SK-N-SH (cell line): ENCODE measurements around the gene GRIK1. TPM values are rescaled to one million over a fixed set of nuclear protein-coding genes. Genes with fewer than 3 reads are reported as not detected.

Experiments
- CTCF ChIA-PET: fragments of 300-600, 350-600 bp; formaldehyde crosslinking; extraction: SDS; loops from one replicate; lab custom pipeline; 2021; lab: Yijun Ruan, JAX
- POLR2A ChIA-PET: fragments of 350-600 bp; sonication (Branson Sonifier 250); formaldehyde crosslinking; extraction: SDS; loops from one replicate; lab custom pipeline; 2020; ENCODE audit warnings: antibody characterized with exemption, inconsistent platforms; lab: Yijun Ruan, JAX
- DNase-seq: peaks from one replicate; pipeline ENCODE4 v3.0.0; 2012
- H2AFZ ChIP-seq: fragments of 200-600 bp; sonication (generic); 2 replicates; pipeline ENCODE4 v1.8.1; 2016; ENCODE audit warnings: antibody characterized with exemption, mild to moderate bottlenecking, low read depth
- H3F3A ChIP-seq: fragments of 200-600 bp; sonication (generic); replicated peaks from 2 replicates; pipeline ENCODE3; 2016; ENCODE audit warnings: antibody characterized with exemption, mild to moderate bottlenecking; ENCODE audit not compliant: insufficient read depth
- H3K27ac ChIP-seq, 2 experiments: fragments of 200-500 bp in 1 of 2; fragments of 200-600 bp in 1 of 2; sonication (Bioruptor generic) in 1 of 2; sonication (generic), shearing (Covaris generic) in 1 of 2; 2 replicates each; pipeline versions ENCODE4 v1.5.1 to v1.6.1; 2014 to 2016; ENCODE audit warnings: low read depth in 2 of 2, inconsistent platforms in 1 of 2, low read length in 1 of 2, mild to moderate bottlenecking in 1 of 2, mixed read lengths in 1 of 2
- H3K27me3 ChIP-seq: fragments of 200-600 bp; sonication (generic), shearing (Covaris generic); 2 replicates; pipeline ENCODE4 v1.6.1; 2016; ENCODE audit warnings: mixed run types; ENCODE audit not compliant: insufficient read depth
- H3K36me3 ChIP-seq, 2 experiments: fragments of 200-500 bp in 1 of 2; fragments of 200-600 bp in 1 of 2; sonication (Bioruptor generic) in 1 of 2; sonication (generic) in 1 of 2; replicated peaks in 1 of 2; 2 replicates each; pipeline versions ENCODE3 to v1.5.1; 2014 to 2016; ENCODE audit warnings: low read length in 1 of 2, mild to moderate bottlenecking in 1 of 2; ENCODE audit not compliant: insufficient read depth in 2 of 2, control insufficient read depth in 1 of 2
- H3K4me1 ChIP-seq, 2 experiments: fragments of 200-500 bp in 1 of 2; fragments of 200-600 bp in 1 of 2; sonication (Bioruptor generic) in 1 of 2; sonication (generic), shearing (Covaris generic) in 1 of 2; 2 replicates each; pipeline versions ENCODE4 v1.5.1 to v1.6.1; 2014 to 2016; ENCODE audit warnings: low read depth in 1 of 2, low read length in 1 of 2, mixed run types in 1 of 2; ENCODE audit not compliant: insufficient read depth in 2 of 2, control insufficient read depth in 1 of 2
- H3K4me2 ChIP-seq: fragments of 200-600 bp; sonication (generic), shearing (Covaris generic); 2 replicates; pipeline ENCODE4 v1.6.1; 2017; ENCODE audit warnings: mixed run types
- H3K4me3 ChIP-seq, 2 experiments: fragments of 200-500 bp in 1 of 2; fragments of 200-600 bp in 1 of 2; sonication (Bioruptor generic) in 1 of 2; sonication (generic), shearing (Covaris generic) in 1 of 2; 2 replicates each; pipeline versions ENCODE4 v1.5.1 to v1.8.1; 2014 to 2016; ENCODE audit warnings: low read depth in 2 of 2, inconsistent platforms in 1 of 2, low read length in 1 of 2, mild to moderate bottlenecking in 1 of 2, mixed read lengths in 1 of 2, moderate library complexity in 1 of 2
- H3K79me2 ChIP-seq: fragments of 200-600 bp; sonication (generic); 2 replicates; pipeline ENCODE4 v1.8.1; 2017; ENCODE audit warnings: mild to moderate bottlenecking; ENCODE audit not compliant: insufficient read depth
- H3K9ac ChIP-seq: fragments of 200-600 bp; sonication (generic); 2 replicates; pipeline ENCODE4 v1.6.1; 2017; ENCODE audit warnings: mixed run types
- H3K9me2 ChIP-seq: fragments of 200-600 bp; sonication (generic); 2 replicates; pipeline ENCODE4 v1.6.1; 2017; ENCODE audit warnings: mixed run types
- H3K9me3 ChIP-seq: fragments of 200-600 bp; sonication (generic); 2 replicates; pipeline ENCODE4 v1.6.1; 2017; ENCODE audit warnings: mixed run types, mild to moderate bottlenecking, moderate library complexity
- H4K20me1 ChIP-seq: fragments of 200-600 bp; sonication (generic); 2 replicates; pipeline ENCODE4 v1.6.1; 2017; ENCODE audit warnings: mild to moderate bottlenecking, mixed run types; ENCODE audit not compliant: insufficient read depth
- CHD2 ChIP-seq: fragments of 150-350 bp; IDR thresholded peaks from 2 replicates; pipeline ENCODE4 v1.6.1; 2018; ENCODE audit warnings: low read length; ENCODE audit not compliant: partially characterized antibody
- ELF1 ChIP-seq: IDR thresholded peaks from 2 replicates; pipeline ENCODE4 v1.4.0; 2012
- EP300 ChIP-seq, 2 experiments: IDR thresholded peaks; 2 replicates each; pipeline versions ENCODE4 v1.4.0 to v1.6.1; 2012; ENCODE audit warnings: borderline replicate concordance in 1 of 2, low read depth in 1 of 2, low read length in 1 of 2
- EZH2phosphoT487 ChIP-seq: fragments of 200-600 bp; sonication (generic); IDR thresholded peaks from 2 replicates; pipeline ENCODE4 v1.6.1; 2017; ENCODE audit warnings: low read depth, mixed run types, mild to moderate bottlenecking, antibody characterized with exemption, moderate library complexity, borderline replicate concordance
- FOXJ3 ChIP-seq: sonication (generic); formaldehyde crosslinking; IDR thresholded peaks from 2 replicates; pipeline ENCODE4 v1.5.1; 2020; ENCODE audit warnings: mild to moderate bottlenecking, missing genetic modification reagents
- GATA2 ChIP-seq: sonication (generic); formaldehyde crosslinking; IDR thresholded peaks from 2 replicates; pipeline ENCODE4 v1.5.0; 2020; ENCODE audit warnings: mild to moderate bottlenecking, missing genetic modification reagents
- JUND ChIP-seq: IDR thresholded peaks from 2 replicates; pipeline ENCODE4 v1.4.0; 2012
- MEF2A ChIP-seq: IDR thresholded peaks from 2 replicates; pipeline ENCODE4 v1.4.0; 2012; ENCODE audit warnings: low read depth, borderline replicate concordance
- MXI1 ChIP-seq: IDR thresholded peaks from 2 replicates; pipeline ENCODE4 v1.6.1; 2012; ENCODE audit warnings: mild to moderate bottlenecking, low read depth, low read length, improper control_type of control experiment
- NFIC ChIP-seq: IDR thresholded peaks from 2 replicates; pipeline ENCODE4 v1.4.0; 2012; ENCODE audit warnings: borderline replicate concordance
- POLR2AphosphoS5 ChIP-seq: IDR thresholded peaks from 2 replicates; pipeline ENCODE4 v1.6.1; 2012; ENCODE audit warnings: low read depth, low read length
- RFX5 ChIP-seq: IDR thresholded peaks from 2 replicates; pipeline ENCODE4 v1.6.1; 2012; ENCODE audit warnings: mild to moderate bottlenecking, improper control_type of control experiment, low read length
- RXRA ChIP-seq: IDR thresholded peaks from 2 replicates; pipeline ENCODE4 v1.4.0; 2012; ENCODE audit warnings: low read depth, mild to moderate bottlenecking, borderline replicate concordance
- SMC3 ChIP-seq: IDR thresholded peaks from 2 replicates; pipeline ENCODE4 v1.6.1; 2012; ENCODE audit warnings: low read depth, low read length, improper control_type of control experiment
- TEAD4 ChIP-seq: IDR thresholded peaks from 2 replicates; pipeline ENCODE4 v1.4.0; 2012; ENCODE audit warnings: mild to moderate bottlenecking, borderline replicate concordance; ENCODE audit not compliant: insufficient read depth
- YY1 ChIP-seq: IDR thresholded peaks from 2 replicates; pipeline ENCODE4 v1.4.0; 2012; ENCODE audit warnings: low read depth, mild to moderate bottlenecking
- WGBS: methylation state at CpG from one replicate; pipeline ENCODE4 v1.1.6; 2017; ENCODE audit warnings: low lambda C conversion rate; 5-methylcytosine and 5-hydroxymethylcytosine counted together
- polyA plus RNA-seq, 3 experiments: library from polyadenylated mRNA; depleted of rRNA; stranded (reverse); fragments of >200 nt; gene quantifications; 2 replicates each; pipeline ENCODE4 v1.2.3, GENCODE V29; 2012
- TF ChIP-seq, protein P1 (sequence below): fragments of 200-600 bp; sonication (generic); IDR thresholded peaks from 2 replicates; pipeline ENCODE4 v1.6.1; 2017; ENCODE audit warnings: antibody characterized with exemption, mild to moderate bottlenecking, moderate library complexity
- TF ChIP-seq, protein P2 (sequence below): fragments of 150-350 bp; IDR thresholded peaks from 2 replicates; pipeline ENCODE4 v1.6.1; 2017; ENCODE audit warnings: antibody characterized with exemption, low read length, low read depth, borderline replicate concordance
- TF ChIP-seq, protein P3 (sequence below): IDR thresholded peaks from 2 replicates; pipeline ENCODE4 v1.4.0; 2012; ENCODE audit warnings: low read depth
- TF ChIP-seq, protein P4 (sequence below): IDR thresholded peaks from 2 replicates; pipeline ENCODE4 v1.6.1; 2012; ENCODE audit warnings: mild to moderate bottlenecking, low read depth, low read length, moderate library complexity

Gene GRIK1
- polyA plus RNA-seq, 1 of the 3 experiments (the other 2 are of a cell fraction), result not detected

DNA sequence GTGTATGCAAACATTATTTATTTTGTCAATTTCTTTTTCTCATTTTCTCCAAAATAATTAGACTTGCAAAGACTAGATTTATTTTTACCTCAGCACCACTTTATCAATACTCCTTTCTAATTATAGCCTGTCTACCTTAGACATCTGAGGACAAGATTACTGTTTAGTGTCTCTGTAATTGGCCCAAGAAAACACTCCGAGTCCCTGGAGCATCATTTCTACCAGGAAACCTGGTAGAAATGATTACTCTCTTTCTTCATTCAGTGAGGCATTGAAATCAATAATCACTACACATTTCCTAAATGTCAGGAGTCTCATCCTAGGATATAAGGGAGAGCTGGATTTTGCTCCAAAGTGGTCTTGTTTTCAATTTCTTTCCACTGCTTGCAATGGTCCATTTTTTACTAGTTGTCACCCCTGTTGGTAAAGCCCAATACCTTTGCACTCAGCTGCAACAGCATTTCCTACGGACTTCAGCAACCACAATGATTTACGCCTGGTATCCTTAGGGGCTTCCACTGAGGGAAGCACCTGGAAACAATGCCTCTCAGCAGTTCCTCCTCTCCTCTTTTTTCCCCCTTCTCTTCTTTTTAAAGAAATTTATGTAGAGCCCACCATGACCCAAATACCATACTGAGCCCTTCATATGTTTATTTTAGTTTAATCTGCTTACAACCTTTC lies 64.6 kb downstream of the GRIK1 start:
- 16% methylated on average over 3 of the region's 3 CpGs for WGBS
- POLR2A ChIA-PET, result no interaction called here
- CTCF ChIA-PET, result interaction anchor here (0.8 kb wide), 1 partner anchor 9 kb away, joined by 3 read pairs; no protein-coding TSS in a partner anchor

More for the DNA sequence above, 64.6 kb downstream of the GRIK1 start:
- H3K9me2 ChIP-seq, result no peaks in the 10 kb centered on the region
- DNase-seq, result no peak
- H3K4me2 ChIP-seq, result no peak overlapping the region
- H3K27me3 ChIP-seq, result peaks cover 6% of the 10 kb centered on the region; the same call in 1 of the 2 replicates
- H3K36me3 ChIP-seq, result no peaks in the 10 kb centered on the region
- H3K79me2 ChIP-seq, result no peaks in the 10 kb centered on the region
- no peak overlapping the region for H3K4me3 ChIP-seq
- no peaks in the 10 kb centered on the region for H3F3A ChIP-seq
- no peak overlapping the region for H3K9ac ChIP-seq
- TF ChIP-seq, protein P1, sequence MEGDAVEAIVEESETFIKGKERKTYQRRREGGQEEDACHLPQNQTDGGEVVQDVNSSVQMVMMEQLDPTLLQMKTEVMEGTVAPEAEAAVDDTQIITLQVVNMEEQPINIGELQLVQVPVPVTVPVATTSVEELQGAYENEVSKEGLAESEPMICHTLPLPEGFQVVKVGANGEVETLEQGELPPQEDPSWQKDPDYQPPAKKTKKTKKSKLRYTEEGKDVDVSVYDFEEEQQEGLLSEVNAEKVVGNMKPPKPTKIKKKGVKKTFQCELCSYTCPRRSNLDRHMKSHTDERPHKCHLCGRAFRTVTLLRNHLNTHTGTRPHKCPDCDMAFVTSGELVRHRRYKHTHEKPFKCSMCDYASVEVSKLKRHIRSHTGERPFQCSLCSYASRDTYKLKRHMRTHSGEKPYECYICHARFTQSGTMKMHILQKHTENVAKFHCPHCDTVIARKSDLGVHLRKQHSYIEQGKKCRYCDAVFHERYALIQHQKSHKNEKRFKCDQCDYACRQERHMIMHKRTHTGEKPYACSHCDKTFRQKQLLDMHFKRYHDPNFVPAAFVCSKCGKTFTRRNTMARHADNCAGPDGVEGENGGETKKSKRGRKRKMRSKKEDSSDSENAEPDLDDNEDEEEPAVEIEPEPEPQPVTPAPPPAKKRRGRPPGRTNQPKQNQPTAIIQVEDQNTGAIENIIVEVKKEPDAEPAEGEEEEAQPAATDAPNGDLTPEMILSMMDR, result no peak
- TF ChIP-seq EP300 (IDR thresholded peaks at IDR 0.05; ENCODE audit: borderline replicate concordance in 1 of 2, low read depth in 1 of 2, low read length in 1 of 2) (no peak), POLR2AphosphoS5 (no peak), RXRA (no peak), JUND (no peak), YY1 (no peak), EZH2phosphoT487 (no peak), MXI1 (no peak), RFX5 (no peak), ELF1 (no peak), MEF2A (no peak), NFIC (no peak), CHD2 (no peak), TEAD4 (no peak), FOXJ3 (no peak), SMC3 (no peak), GATA2 (CRISPR knock-in tag) (no peak)
- TF ChIP-seq, protein P2, sequence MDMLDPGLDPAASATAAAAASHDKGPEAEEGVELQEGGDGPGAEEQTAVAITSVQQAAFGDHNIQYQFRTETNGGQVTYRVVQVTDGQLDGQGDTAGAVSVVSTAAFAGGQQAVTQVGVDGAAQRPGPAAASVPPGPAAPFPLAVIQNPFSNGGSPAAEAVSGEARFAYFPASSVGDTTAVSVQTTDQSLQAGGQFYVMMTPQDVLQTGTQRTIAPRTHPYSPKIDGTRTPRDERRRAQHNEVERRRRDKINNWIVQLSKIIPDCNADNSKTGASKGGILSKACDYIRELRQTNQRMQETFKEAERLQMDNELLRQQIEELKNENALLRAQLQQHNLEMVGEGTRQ, result no peak
- TF ChIP-seq, protein P3, sequence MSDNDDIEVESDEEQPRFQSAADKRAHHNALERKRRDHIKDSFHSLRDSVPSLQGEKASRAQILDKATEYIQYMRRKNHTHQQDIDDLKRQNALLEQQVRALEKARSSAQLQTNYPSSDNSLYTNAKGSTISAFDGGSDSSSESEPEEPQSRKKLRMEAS, result no peak
- TF ChIP-seq, protein P4, sequence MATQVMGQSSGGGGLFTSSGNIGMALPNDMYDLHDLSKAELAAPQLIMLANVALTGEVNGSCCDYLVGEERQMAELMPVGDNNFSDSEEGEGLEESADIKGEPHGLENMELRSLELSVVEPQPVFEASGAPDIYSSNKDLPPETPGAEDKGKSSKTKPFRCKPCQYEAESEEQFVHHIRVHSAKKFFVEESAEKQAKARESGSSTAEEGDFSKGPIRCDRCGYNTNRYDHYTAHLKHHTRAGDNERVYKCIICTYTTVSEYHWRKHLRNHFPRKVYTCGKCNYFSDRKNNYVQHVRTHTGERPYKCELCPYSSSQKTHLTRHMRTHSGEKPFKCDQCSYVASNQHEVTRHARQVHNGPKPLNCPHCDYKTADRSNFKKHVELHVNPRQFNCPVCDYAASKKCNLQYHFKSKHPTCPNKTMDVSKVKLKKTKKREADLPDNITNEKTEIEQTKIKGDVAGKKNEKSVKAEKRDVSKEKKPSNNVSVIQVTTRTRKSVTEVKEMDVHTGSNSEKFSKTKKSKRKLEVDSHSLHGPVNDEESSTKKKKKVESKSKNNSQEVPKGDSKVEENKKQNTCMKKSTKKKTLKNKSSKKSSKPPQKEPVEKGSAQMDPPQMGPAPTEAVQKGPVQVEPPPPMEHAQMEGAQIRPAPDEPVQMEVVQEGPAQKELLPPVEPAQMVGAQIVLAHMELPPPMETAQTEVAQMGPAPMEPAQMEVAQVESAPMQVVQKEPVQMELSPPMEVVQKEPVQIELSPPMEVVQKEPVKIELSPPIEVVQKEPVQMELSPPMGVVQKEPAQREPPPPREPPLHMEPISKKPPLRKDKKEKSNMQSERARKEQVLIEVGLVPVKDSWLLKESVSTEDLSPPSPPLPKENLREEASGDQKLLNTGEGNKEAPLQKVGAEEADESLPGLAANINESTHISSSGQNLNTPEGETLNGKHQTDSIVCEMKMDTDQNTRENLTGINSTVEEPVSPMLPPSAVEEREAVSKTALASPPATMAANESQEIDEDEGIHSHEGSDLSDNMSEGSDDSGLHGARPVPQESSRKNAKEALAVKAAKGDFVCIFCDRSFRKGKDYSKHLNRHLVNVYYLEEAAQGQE, result no peak
- 0 out of 2 replicates have a peak overlapping the region, but pooled peaks have one; percentile 11 for H2AFZ ChIP-seq
- no peak overlapping the region for H3K27ac ChIP-seq
- H3K4me1 ChIP-seq, result no peaks in the 10 kb centered on the region; a peak in 1 of 4 replicates
- H4K20me1 ChIP-seq, result no peaks in the 10 kb centered on the region
- H3K9me3 ChIP-seq, result no peaks in the 10 kb centered on the region
